SK-N-SH (cell line): ENCODE results near the gene ITGA1. TPM values are rescaled to one million over a fixed set of nuclear protein-coding genes. Genes with fewer than 3 reads are reported as not detected.

Experiments
- CTCF ChIA-PET: fragments of 300-600, 350-600 bp; formaldehyde crosslinking; extraction: SDS; loops from one replicate; lab custom pipeline; 2021; lab: Yijun Ruan, JAX
- POLR2A ChIA-PET: fragments of 350-600 bp; sonication (Branson Sonifier 250); formaldehyde crosslinking; extraction: SDS; loops from one replicate; lab custom pipeline; 2020; ENCODE audit warnings: antibody characterized with exemption, inconsistent platforms; lab: Yijun Ruan, JAX
- DNase-seq: peaks from one replicate; pipeline ENCODE4 v3.0.0; 2012
- H2AFZ ChIP-seq: fragments of 200-600 bp; sonication (generic); 2 replicates; pipeline ENCODE4 v1.8.1; 2016; ENCODE audit warnings: antibody characterized with exemption, mild to moderate bottlenecking, low read depth
- H3F3A ChIP-seq: fragments of 200-600 bp; sonication (generic); replicated peaks from 2 replicates; pipeline ENCODE3; 2016; ENCODE audit warnings: antibody characterized with exemption, mild to moderate bottlenecking; ENCODE audit not compliant: insufficient read depth
- H3K27ac ChIP-seq, 2 experiments: fragments of 200-500 bp in 1 of 2; fragments of 200-600 bp in 1 of 2; sonication (Bioruptor generic) in 1 of 2; sonication (generic), shearing (Covaris generic) in 1 of 2; 2 replicates each; pipeline versions ENCODE4 v1.5.1 to v1.6.1; 2014 to 2016; ENCODE audit warnings: low read depth in 2 of 2, inconsistent platforms in 1 of 2, low read length in 1 of 2, mild to moderate bottlenecking in 1 of 2, mixed read lengths in 1 of 2
- H3K27me3 ChIP-seq: fragments of 200-600 bp; sonication (generic), shearing (Covaris generic); 2 replicates; pipeline ENCODE4 v1.6.1; 2016; ENCODE audit warnings: mixed run types; ENCODE audit not compliant: insufficient read depth
- H3K36me3 ChIP-seq, 2 experiments: fragments of 200-500 bp in 1 of 2; fragments of 200-600 bp in 1 of 2; sonication (Bioruptor generic) in 1 of 2; sonication (generic) in 1 of 2; replicated peaks in 1 of 2; 2 replicates each; pipeline versions ENCODE3 to v1.5.1; 2014 to 2016; ENCODE audit warnings: low read length in 1 of 2, mild to moderate bottlenecking in 1 of 2; ENCODE audit not compliant: insufficient read depth in 2 of 2, control insufficient read depth in 1 of 2
- H3K4me1 ChIP-seq, 2 experiments: fragments of 200-500 bp in 1 of 2; fragments of 200-600 bp in 1 of 2; sonication (Bioruptor generic) in 1 of 2; sonication (generic), shearing (Covaris generic) in 1 of 2; 2 replicates each; pipeline versions ENCODE4 v1.5.1 to v1.6.1; 2014 to 2016; ENCODE audit warnings: low read depth in 1 of 2, low read length in 1 of 2, mixed run types in 1 of 2; ENCODE audit not compliant: insufficient read depth in 2 of 2, control insufficient read depth in 1 of 2
- H3K4me2 ChIP-seq: fragments of 200-600 bp; sonication (generic), shearing (Covaris generic); 2 replicates; pipeline ENCODE4 v1.6.1; 2017; ENCODE audit warnings: mixed run types
- H3K4me3 ChIP-seq, 2 experiments: fragments of 200-500 bp in 1 of 2; fragments of 200-600 bp in 1 of 2; sonication (Bioruptor generic) in 1 of 2; sonication (generic), shearing (Covaris generic) in 1 of 2; 2 replicates each; pipeline versions ENCODE4 v1.5.1 to v1.8.1; 2014 to 2016; ENCODE audit warnings: low read depth in 2 of 2, inconsistent platforms in 1 of 2, low read length in 1 of 2, mild to moderate bottlenecking in 1 of 2, mixed read lengths in 1 of 2, moderate library complexity in 1 of 2
- H3K79me2 ChIP-seq: fragments of 200-600 bp; sonication (generic); 2 replicates; pipeline ENCODE4 v1.8.1; 2017; ENCODE audit warnings: mild to moderate bottlenecking; ENCODE audit not compliant: insufficient read depth
- H3K9ac ChIP-seq: fragments of 200-600 bp; sonication (generic); 2 replicates; pipeline ENCODE4 v1.6.1; 2017; ENCODE audit warnings: mixed run types
- H3K9me2 ChIP-seq: fragments of 200-600 bp; sonication (generic); 2 replicates; pipeline ENCODE4 v1.6.1; 2017; ENCODE audit warnings: mixed run types
- H3K9me3 ChIP-seq: fragments of 200-600 bp; sonication (generic); 2 replicates; pipeline ENCODE4 v1.6.1; 2017; ENCODE audit warnings: mixed run types, mild to moderate bottlenecking, moderate library complexity
- H4K20me1 ChIP-seq: fragments of 200-600 bp; sonication (generic); 2 replicates; pipeline ENCODE4 v1.6.1; 2017; ENCODE audit warnings: mild to moderate bottlenecking, mixed run types; ENCODE audit not compliant: insufficient read depth
- CHD2 ChIP-seq: fragments of 150-350 bp; IDR thresholded peaks from 2 replicates; pipeline ENCODE4 v1.6.1; 2018; ENCODE audit warnings: low read length; ENCODE audit not compliant: partially characterized antibody
- EP300 ChIP-seq, 2 experiments: IDR thresholded peaks; 2 replicates each; pipeline versions ENCODE4 v1.4.0 to v1.6.1; 2012; ENCODE audit warnings: borderline replicate concordance in 1 of 2, low read depth in 1 of 2, low read length in 1 of 2
- EZH2phosphoT487 ChIP-seq: fragments of 200-600 bp; sonication (generic); IDR thresholded peaks from 2 replicates; pipeline ENCODE4 v1.6.1; 2017; ENCODE audit warnings: low read depth, mixed run types, mild to moderate bottlenecking, antibody characterized with exemption, moderate library complexity, borderline replicate concordance
- FOSL2 ChIP-seq: IDR thresholded peaks from 2 replicates; pipeline ENCODE4 v1.4.0; 2012; ENCODE audit warnings: low read depth, mild to moderate bottlenecking, moderate library complexity, borderline replicate concordance
- FOXJ3 ChIP-seq: sonication (generic); formaldehyde crosslinking; IDR thresholded peaks from 2 replicates; pipeline ENCODE4 v1.5.1; 2020; ENCODE audit warnings: mild to moderate bottlenecking, missing genetic modification reagents
- GABPA ChIP-seq: IDR thresholded peaks from 2 replicates; pipeline ENCODE4 v1.4.0; 2012; ENCODE audit warnings: low read depth, mild to moderate bottlenecking
- JUND ChIP-seq: IDR thresholded peaks from 2 replicates; pipeline ENCODE4 v1.4.0; 2012
- MAX ChIP-seq: IDR thresholded peaks from 2 replicates; pipeline ENCODE4 v1.4.0; 2012; ENCODE audit warnings: low read depth
- MXI1 ChIP-seq: IDR thresholded peaks from 2 replicates; pipeline ENCODE4 v1.6.1; 2012; ENCODE audit warnings: mild to moderate bottlenecking, low read depth, low read length, improper control_type of control experiment
- NFIC ChIP-seq: IDR thresholded peaks from 2 replicates; pipeline ENCODE4 v1.4.0; 2012; ENCODE audit warnings: borderline replicate concordance
- NRF1 ChIP-seq: IDR thresholded peaks from 2 replicates; pipeline ENCODE4 v1.6.1; 2012; ENCODE audit warnings: low read depth, mild to moderate bottlenecking, low read length
- TAF1 ChIP-seq: IDR thresholded peaks from 2 replicates; pipeline ENCODE4 v1.6.1; 2012; ENCODE audit warnings: low read depth, mild to moderate bottlenecking, low read length, moderate library complexity, borderline replicate concordance
- TEAD4 ChIP-seq: IDR thresholded peaks from 2 replicates; pipeline ENCODE4 v1.4.0; 2012; ENCODE audit warnings: mild to moderate bottlenecking, borderline replicate concordance; ENCODE audit not compliant: insufficient read depth
- USF1 ChIP-seq: IDR thresholded peaks from 2 replicates; pipeline ENCODE4 v1.4.0; 2012; ENCODE audit warnings: low read depth, borderline replicate concordance
- USF2 ChIP-seq: fragments of 150-350 bp; IDR thresholded peaks from 2 replicates; pipeline ENCODE4 v1.6.1; 2017; ENCODE audit warnings: antibody characterized with exemption, low read length, low read depth, borderline replicate concordance
- YY1 ChIP-seq: IDR thresholded peaks from 2 replicates; pipeline ENCODE4 v1.4.0; 2012; ENCODE audit warnings: low read depth, mild to moderate bottlenecking
- WGBS: methylation state at CpG from one replicate; pipeline ENCODE4 v1.1.6; 2017; ENCODE audit warnings: low lambda C conversion rate; 5-methylcytosine and 5-hydroxymethylcytosine counted together
- polyA plus RNA-seq, 3 experiments: library from polyadenylated mRNA; depleted of rRNA; stranded (reverse); fragments of >200 nt; gene quantifications; 2 replicates each; pipeline ENCODE4 v1.2.3, GENCODE V29; 2012

The ITGA1 gene
- polyA plus RNA-seq, 1 of the 3 experiments (the other 2 are of a cell fraction) = 7.7 TPM

- H3K9me2 ChIP-seq = no peaks in the 10 kb centered on the region
- H4K20me1 ChIP-seq = no peaks in the 10 kb centered on the region
- H3K27ac ChIP-seq = no peak overlapping the region
- TF ChIP-seq MAX (no peak), TEAD4 (no peak), USF1 (no peak), FOXJ3 (CRISPR knock-in tag) (no peak), GABPA (no peak), FOSL2 (no peak), NFIC (no peak), USF2 (no peak), YY1 (no peak), EZH2phosphoT487 (no peak), EP300 (IDR thresholded peaks at IDR 0.05; ENCODE audit: borderline replicate concordance in 1 of 2, low read depth in 1 of 2, low read length in 1 of 2) (no peak), JUND (no peak), CHD2 (no peak), MXI1 (no peak), NRF1 (no peak), TAF1 (no peak)
- no peaks in the 10 kb centered on the region for H3F3A ChIP-seq
- WGBS = 93% methylated on average over 5 of the region's 5 CpGs
- H3K9ac ChIP-seq = no peak overlapping the region
- H3K27me3 ChIP-seq = no peaks in the 10 kb centered on the region
- no peaks in the 10 kb centered on the region for H3K4me1 ChIP-seq
- no peaks in the 10 kb centered on the region for H3K36me3 ChIP-seq
- POLR2A ChIA-PET = no interaction called here
- H3K79me2 ChIP-seq = no peaks in the 10 kb centered on the region
- no peak overlapping the region for H3K4me2 ChIP-seq
- no peak overlapping the region for H2AFZ ChIP-seq
- H3K9me3 ChIP-seq = no peaks in the 10 kb centered on the region
- CTCF ChIA-PET = no interaction called here
- no peak overlapping the region for H3K4me3 ChIP-seq
- DNase-seq = no peak
Observed at GRCh38 chr5:52758014-52758413, 29.7 kb upstream of the ITGA1 start.

- Histone ChIP-seq H3K4me2 (no peak overlapping the region), H3K9me2 (no peaks in the 10 kb centered on the region), H3F3A (no peaks in the 10 kb centered on the region), H3K27me3 (no peaks in the 10 kb centered on the region), H2AFZ (no peak overlapping the region), H3K36me3 (no peaks in the 10 kb centered on the region), H3K9me3 (no peaks in the 10 kb centered on the region), H3K4me1 (no peaks in the 10 kb centered on the region), H3K79me2 (no peaks in the 10 kb centered on the region), H4K20me1 (no peaks in the 10 kb centered on the region), H3K4me3 (no peak overlapping the region), H3K27ac (no peak overlapping the region), H3K9ac (no peak overlapping the region)
- ChIA-PET CTCF (interaction anchor here (0.8 kb wide), 1 partner anchor 28 kb away, joined by 3 read pairs; the partner anchor contains the start of genes ITGA1 and PELO), POLR2A (no interaction called here)
- WGBS = 48% methylated on average over 1 of the region's 1 CpG
- TF ChIP-seq USF1 (no peak), YY1 (no peak), TAF1 (no peak)
- no peak for DNase-seq
Observed at GRCh38 chr5:52759331-52759730, 28.4 kb upstream of the ITGA1 start.
